Measurements from ENCODE around the gene TSHZ2.

Gene TSHZ2

GRCh38 chr20:53349730-53350129, 377.6 kb downstream of the TSHZ2 start:
- Histone ChIP-seq H4K20me1 (ENCODE audit: insufficient read depth) (no peaks in the 10 kb centered on the region), H3K4me3 (IDR thresholded peaks at IDR 0.05; ENCODE audit: insufficient read depth, low read depth, low read length) (no peak overlapping the region)

GRCh38 chr20:53352727-53353440, 380.7 kb downstream of the TSHZ2 start:
- H3K27ac ChIP-seq: no peak overlapping the region
- H4K20me1 ChIP-seq (ENCODE audit: insufficient read depth): no peaks in the 10 kb centered on the region
- no peaks in the 10 kb centered on the region for H3K27me3 ChIP-seq (ENCODE audit: insufficient read depth, low read depth)
- H2AFZ ChIP-seq (ENCODE audit: low read depth): no peak overlapping the region
- H3K4me3 ChIP-seq (IDR thresholded peaks at IDR 0.05; ENCODE audit: insufficient read depth, low read depth, low read length): no peak overlapping the region
- H3K79me2 ChIP-seq (ENCODE audit: insufficient read depth, low read depth): no peaks in the 10 kb centered on the region
- H3K4me2 ChIP-seq: no peak overlapping the region
- TF ChIP-seq CTCF (conservative IDR thresholded peaks at IDR 0.05; ENCODE audit: low read depth, low read length): no peak
- H3K9ac ChIP-seq: no peak overlapping the region
- no peaks in the 10 kb centered on the region for H3K36me3 ChIP-seq (ENCODE audit: insufficient read depth)
- no peaks in the 10 kb centered on the region for H3K4me1 ChIP-seq (ENCODE audit: low read depth, poor library complexity, severe bottlenecking)

More at GRCh38 chr20:53349730-53350129, 377.6 kb downstream of the TSHZ2 start:
- H3K27ac ChIP-seq: no peak overlapping the region
- no peaks in the 10 kb centered on the region for H3K79me2 ChIP-seq (ENCODE audit: insufficient read depth, low read depth)
- no peaks in the 10 kb centered on the region for H3K27me3 ChIP-seq (ENCODE audit: insufficient read depth, low read depth)
- no peaks in the 10 kb centered on the region for H3K4me1 ChIP-seq (ENCODE audit: low read depth, poor library complexity, severe bottlenecking)
- H3K9ac ChIP-seq: no peak overlapping the region
- TF ChIP-seq CTCF (conservative IDR thresholded peaks at IDR 0.05; ENCODE audit: low read depth, low read length): no peak
- H3K4me2 ChIP-seq: no peak overlapping the region
- H3K36me3 ChIP-seq (ENCODE audit: insufficient read depth): no peaks in the 10 kb centered on the region
- no peak overlapping the region for H2AFZ ChIP-seq (ENCODE audit: low read depth)

GRCh38 chr20:53354314-53354713, 382.2 kb downstream of the TSHZ2 start:
- Histone ChIP-seq H3K27ac (no peak overlapping the region), H4K20me1 (ENCODE audit: insufficient read depth) (no peaks in the 10 kb centered on the region), H3K79me2 (ENCODE audit: insufficient read depth, low read depth) (no peaks in the 10 kb centered on the region), H3K4me3 (IDR thresholded peaks at IDR 0.05; ENCODE audit: insufficient read depth, low read depth, low read length) (no peak overlapping the region), H3K4me2 (no peak overlapping the region), H2AFZ (ENCODE audit: low read depth) (no peak overlapping the region), H3K36me3 (ENCODE audit: insufficient read depth) (no peaks in the 10 kb centered on the region), H3K9ac (no peak overlapping the region), H3K4me1 (ENCODE audit: low read depth, poor library complexity, severe bottlenecking) (no peaks in the 10 kb centered on the region), H3K27me3 (ENCODE audit: insufficient read depth, low read depth) (no peaks in the 10 kb centered on the region)
- TF ChIP-seq CTCF (conservative IDR thresholded peaks at IDR 0.05; ENCODE audit: low read depth, low read length): no peak

GRCh38 chr20:53355790-53356189, 383.6 kb downstream of the TSHZ2 start:
- Histone ChIP-seq H2AFZ (ENCODE audit: low read depth) (no peak overlapping the region), H3K27ac (no peak overlapping the region), H3K27me3 (ENCODE audit: insufficient read depth, low read depth) (no peaks in the 10 kb centered on the region), H3K79me2 (ENCODE audit: insufficient read depth, low read depth) (no peaks in the 10 kb centered on the region), H4K20me1 (ENCODE audit: insufficient read depth) (no peaks in the 10 kb centered on the region), H3K4me1 (ENCODE audit: low read depth, poor library complexity, severe bottlenecking) (no peaks in the 10 kb centered on the region), H3K4me2 (no peak overlapping the region), H3K9ac (no peak overlapping the region), H3K36me3 (ENCODE audit: insufficient read depth) (no peaks in the 10 kb centered on the region), H3K4me3 (IDR thresholded peaks at IDR 0.05; ENCODE audit: insufficient read depth, low read depth, low read length) (no peak overlapping the region)
- no peak for TF ChIP-seq CTCF (conservative IDR thresholded peaks at IDR 0.05; ENCODE audit: low read depth, low read length)
